ENCODE results near the gene DAPK3. TPM values are rescaled to one million over a fixed set of nuclear protein-coding genes. Genes with fewer than 3 reads are reported as not detected.
"Not testable (repeated sequence)": the region's sequence is repeated elsewhere in the genome, so short reads cannot be mapped to it uniquely, and the experiment has no call there.

DAPK3 gene
- total RNA-seq, 2 experiments from 2014 or later = 32.4 to 33.3 TPM

GRCh38 chr19:3970313-3970807 lies 539 bp downstream of the DAPK3 start:
- no peaks in the 10 kb centered on the region for H3K27me3 Mint-ChIP-seq
- no peak for DNase-seq
- CTCF ChIA-PET = interaction anchor here (0.7 to 4.9 kb wide), 3 partner anchors 15 to 148 kb away, joined by 3 to 26 read pairs (median 24); partner anchors contain the start of gene EEF2
- H3K4me3 Mint-ChIP-seq = peak overlapping the region; percentile 85
- peaks cover 7% of the 10 kb centered on the region for H3K36me3 Mint-ChIP-seq
- intact Hi-C loops (cut with micrococcal nuclease) = loop anchor here (5.0 kb wide), 2 partner anchors 208 to 212 kb away; partner anchors contain the start of genes ANKRD24, APBA3, MRPL54 and SIRT6
- POLR2A ChIA-PET = interaction anchor here (1.9 to 2.9 kb wide), 3 partner anchors 10 to 17 kb away, joined by 9 to 51 read pairs (median 14); partner anchors contain the start of gene EEF2
- H3K27ac Mint-ChIP-seq = peak overlapping the region; percentile 49
- no peaks in the 10 kb centered on the region for H3K9me3 Mint-ChIP-seq
- peaks cover 17% of the 10 kb centered on the region for H3K4me1 Mint-ChIP-seq (ENCODE audit: low read depth)

GRCh38 chr19:3969435-3970312 lies 1.2 kb downstream of the DAPK3 start:
- no peak overlapping the region for H3K27ac Mint-ChIP-seq
- DNase-seq = no peak
- ChIA-PET CTCF (interaction anchor here (3.7 to 4.9 kb wide), 2 partner anchors 15 to 18 kb away, joined by 24 to 26 read pairs; partner anchors contain the start of gene EEF2), POLR2A (interaction anchor here (1.3 kb wide), 1 partner anchor 16 kb away, joined by 5 read pairs; the partner anchor contains the start of gene EEF2)
- intact Hi-C loops (cut with micrococcal nuclease) = loop anchor here (5.0 kb wide), 2 partner anchors 207 to 213 kb away; partner anchors contain the start of genes ANKRD24, APBA3, MRPL54 and SIRT6
- H3K36me3 Mint-ChIP-seq = peaks cover 11% of the 10 kb centered on the region
- peak overlapping the region; percentile 85 for H3K4me3 Mint-ChIP-seq
- H3K9me3 Mint-ChIP-seq = no peaks in the 10 kb centered on the region
- peaks cover 17% of the 10 kb centered on the region for H3K4me1 Mint-ChIP-seq (ENCODE audit: low read depth)
- H3K27me3 Mint-ChIP-seq = no peaks in the 10 kb centered on the region

- no peak overlapping the region for H3K27ac Mint-ChIP-seq
Measured at GRCh38 chr19:3968556-3969434, 2.1 kb downstream of the DAPK3 start.

GRCh38 chr19:3967983-3968382 lies 2.9 kb downstream of the DAPK3 start:
- intact Hi-C loops (cut with micrococcal nuclease); DNase-seq; H3K27me3 Mint-ChIP-seq; H3K9me3 Mint-ChIP-seq; H3K4me3 Mint-ChIP-seq; H3K27ac Mint-ChIP-seq: not testable (repeated sequence)
- peaks cover 17% of the 10 kb centered on the region for H3K4me1 Mint-ChIP-seq (ENCODE audit: low read depth)
- peaks cover 17% of the 10 kb centered on the region for H3K36me3 Mint-ChIP-seq
- CTCF ChIA-PET = interaction anchor here (4.9 kb wide), 1 partner anchor 17 kb away, joined by 26 read pairs; the partner anchor contains the start of gene EEF2
- POLR2A ChIA-PET = interaction anchor here (0.7 kb wide), 1 partner anchor 40 kb away, joined by 4 read pairs; the partner anchor contains the start of gene PIAS4

More at GRCh38 chr19:3968556-3969434, 2.1 kb downstream of the DAPK3 start:
- CTCF ChIA-PET = interaction anchor here (3.7 to 4.9 kb wide), 2 partner anchors 16 to 19 kb away, joined by 24 to 26 read pairs; partner anchors contain the start of gene EEF2
- H3K27me3 Mint-ChIP-seq = no peaks in the 10 kb centered on the region
- H3K4me3 Mint-ChIP-seq = peak overlapping the region; percentile 23
- peaks cover 17% of the 10 kb centered on the region for H3K4me1 Mint-ChIP-seq (ENCODE audit: low read depth)
- POLR2A ChIA-PET = interaction anchor here (0.7 to 1.3 kb wide), 2 partner anchors 17 to 39 kb away, joined by 4 to 5 read pairs; partner anchors contain the start of genes EEF2 and PIAS4
- intact Hi-C loops (cut with micrococcal nuclease) = no loop called here
- H3K9me3 Mint-ChIP-seq = no peaks in the 10 kb centered on the region
- DNase-seq = no peak
- H3K36me3 Mint-ChIP-seq = peaks cover 13% of the 10 kb centered on the region

GRCh38 chr19:3966051-3967017 lies 4.6 kb downstream of the DAPK3 start:
- Mint-ChIP-seq H3K36me3 (peaks cover 24% of the 10 kb centered on the region), H3K4me1 (ENCODE audit: low read depth) (peaks cover 17% of the 10 kb centered on the region), H3K27me3 (no peaks in the 10 kb centered on the region), H3K4me3 (no peak overlapping the region), H3K9me3 (no peaks in the 10 kb centered on the region), H3K27ac (no peak overlapping the region)
- DNase-seq = no peak
- intact Hi-C loops (cut with micrococcal nuclease) = no loop called here
- ChIA-PET POLR2A (no interaction called here), CTCF (no interaction called here)

GRCh38 chr19:3964256-3965194 lies 6.4 kb downstream of the DAPK3 start:
- H3K27ac Mint-ChIP-seq = no peak overlapping the region
- no peak for DNase-seq
- H3K9me3 Mint-ChIP-seq = no peaks in the 10 kb centered on the region
- no peaks in the 10 kb centered on the region for H3K27me3 Mint-ChIP-seq
- ChIA-PET POLR2A (no interaction called here), CTCF (interaction anchor here (1.2 kb wide), 1 partner anchor 21 kb away, joined by 3 read pairs; no protein-coding TSS in a partner anchor)
- intact Hi-C loops (cut with micrococcal nuclease) = no loop called here
- H3K4me1 Mint-ChIP-seq (ENCODE audit: low read depth) = peaks cover 7% of the 10 kb centered on the region
- peaks cover 26% of the 10 kb centered on the region for H3K36me3 Mint-ChIP-seq
- H3K4me3 Mint-ChIP-seq = no peak overlapping the region

GRCh38 chr19:3963458-3964255 lies 7.2 kb downstream of the DAPK3 start:
- no peaks in the 10 kb centered on the region for H3K27me3 Mint-ChIP-seq
- DNase-seq = no peak
- CTCF ChIA-PET = interaction anchor here (1.2 kb wide), 1 partner anchor 24 kb away, joined by 3 read pairs; no protein-coding TSS in a partner anchor
- intact Hi-C loops (cut with micrococcal nuclease) = no loop called here
- POLR2A ChIA-PET = interaction anchor here (1.2 kb wide), 1 partner anchor 21 kb away, joined by 3 read pairs; no protein-coding TSS in a partner anchor
- peaks cover 22% of the 10 kb centered on the region for H3K36me3 Mint-ChIP-seq
- H3K27ac Mint-ChIP-seq = no peak overlapping the region
- H3K4me1 Mint-ChIP-seq (ENCODE audit: low read depth) = no peaks in the 10 kb centered on the region
- no peak overlapping the region for H3K4me3 Mint-ChIP-seq
- H3K9me3 Mint-ChIP-seq = no peaks in the 10 kb centered on the region

GRCh38 chr19:3961007-3961406 lies 9.9 kb downstream of the DAPK3 start:
- intact Hi-C loops (cut with micrococcal nuclease) = no loop called here
- no peak for DNase-seq
- H3K4me3 Mint-ChIP-seq = no peak overlapping the region
- POLR2A ChIA-PET = no interaction called here
- no peaks in the 10 kb centered on the region for H3K4me1 Mint-ChIP-seq (ENCODE audit: low read depth)
- no peak overlapping the region for H3K27ac Mint-ChIP-seq
- no peaks in the 10 kb centered on the region for H3K9me3 Mint-ChIP-seq
- H3K36me3 Mint-ChIP-seq = peaks cover 21% of the 10 kb centered on the region
- CTCF ChIA-PET = no interaction called here
- H3K27me3 Mint-ChIP-seq = no peaks in the 10 kb centered on the region

- intact Hi-C loops (cut with micrococcal nuclease) = no loop called here
- Mint-ChIP-seq H3K4me1 (ENCODE audit: low read depth) (no peaks in the 10 kb centered on the region), H3K27ac (no peak overlapping the region), H3K4me3 (no peak overlapping the region), H3K27me3 (no peaks in the 10 kb centered on the region), H3K9me3 (no peaks in the 10 kb centered on the region), H3K36me3 (peaks cover 18% of the 10 kb centered on the region)
- ChIA-PET CTCF (no interaction called here), POLR2A (interaction anchor here (1.5 kb wide), 1 partner anchor 12 kb away, joined by 4 read pairs; no protein-coding TSS in a partner anchor)
- DNase-seq = no peak
Measured at GRCh38 chr19:3959766-3960131, 11.2 kb downstream of the DAPK3 start.
